ENCODE results near the gene FOXP4.

The FOXP4 gene

GRCh38 chr6:41634657-41635056 is 88.5 kb downstream of the FOXP4 start:
- DNase-seq: no peak

DNA sequence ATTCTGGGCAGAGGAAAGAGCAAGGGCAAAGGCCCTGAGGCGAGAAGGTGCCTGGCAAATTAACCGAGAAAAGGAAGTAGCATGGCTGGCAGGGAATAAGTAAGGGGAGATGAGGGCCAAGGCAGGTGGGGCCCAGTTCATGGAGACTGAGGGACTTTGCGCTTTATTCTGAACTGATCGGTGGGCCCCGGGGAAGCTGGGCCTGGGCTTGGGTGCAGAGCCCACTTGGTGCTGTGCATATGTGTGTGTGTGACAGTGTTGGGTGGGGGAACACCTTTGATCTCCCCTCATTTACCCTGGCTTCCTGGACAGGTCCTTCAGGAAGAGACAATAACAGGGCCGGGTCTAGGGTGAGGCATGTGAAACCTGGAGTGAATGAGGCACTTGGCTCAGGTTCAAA is 89.2 kb downstream of the FOXP4 start:
- DNase-seq: no peak

DNA sequence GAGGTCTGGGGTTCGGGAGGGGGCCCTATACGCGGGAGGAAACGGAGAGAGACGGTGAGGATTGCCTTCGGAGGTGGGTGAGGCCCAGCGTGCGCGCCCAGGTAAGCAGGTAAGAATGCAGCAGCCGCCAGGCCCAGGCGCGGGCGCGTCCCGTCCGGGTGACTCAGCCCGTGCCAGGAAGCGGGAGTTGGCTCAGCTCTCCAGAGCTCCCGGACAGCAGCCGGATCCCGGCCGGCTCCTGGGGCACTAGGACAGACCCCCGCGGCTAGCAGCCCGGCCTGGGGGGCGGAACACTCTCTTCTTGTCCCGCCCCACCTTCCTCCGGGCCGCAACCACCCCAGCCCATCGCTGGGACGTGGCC is 90.6 kb downstream of the FOXP4 start:
- DNase-seq: no peak

DNA sequence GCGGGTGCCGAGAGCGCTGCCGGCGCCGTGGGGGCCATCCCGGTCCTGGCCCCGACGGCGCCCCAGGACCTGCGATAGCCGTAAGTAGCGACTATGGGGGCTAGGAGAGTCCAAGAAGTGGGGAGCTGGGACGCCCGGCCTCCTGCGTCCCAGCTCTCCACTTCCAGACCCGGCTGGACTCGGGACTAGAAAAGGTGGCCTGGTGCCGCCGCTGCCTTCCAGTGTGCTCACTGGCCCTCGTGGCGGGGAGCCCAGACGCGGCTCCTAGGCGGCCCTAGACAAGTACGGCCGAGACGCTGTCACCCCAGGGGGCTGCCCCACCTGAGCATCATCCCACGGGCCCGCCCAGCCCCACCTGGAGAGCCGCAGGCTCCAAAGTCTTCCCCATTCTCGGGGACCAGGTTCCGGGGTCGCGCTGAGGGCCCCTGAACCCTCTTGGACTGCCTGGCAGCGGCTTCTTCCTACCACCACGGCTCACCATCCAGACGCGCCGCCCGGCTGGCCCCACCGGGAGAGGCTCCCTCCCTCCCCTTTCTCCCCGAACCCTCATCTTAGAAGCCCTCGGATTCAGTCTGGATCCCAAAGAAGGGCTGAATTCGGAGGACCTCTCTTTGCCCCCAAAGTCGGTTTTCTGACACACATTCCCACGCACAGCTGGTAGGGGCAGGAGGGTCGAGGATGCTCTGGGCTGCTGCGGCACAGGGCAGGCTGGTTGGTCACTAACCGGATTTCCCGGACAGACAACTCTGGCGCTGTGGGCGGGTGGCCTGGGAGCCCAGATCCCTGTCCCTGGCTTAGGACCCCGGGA is 91.2 kb downstream of the FOXP4 start:
- DNase-seq: no peak

DNA sequence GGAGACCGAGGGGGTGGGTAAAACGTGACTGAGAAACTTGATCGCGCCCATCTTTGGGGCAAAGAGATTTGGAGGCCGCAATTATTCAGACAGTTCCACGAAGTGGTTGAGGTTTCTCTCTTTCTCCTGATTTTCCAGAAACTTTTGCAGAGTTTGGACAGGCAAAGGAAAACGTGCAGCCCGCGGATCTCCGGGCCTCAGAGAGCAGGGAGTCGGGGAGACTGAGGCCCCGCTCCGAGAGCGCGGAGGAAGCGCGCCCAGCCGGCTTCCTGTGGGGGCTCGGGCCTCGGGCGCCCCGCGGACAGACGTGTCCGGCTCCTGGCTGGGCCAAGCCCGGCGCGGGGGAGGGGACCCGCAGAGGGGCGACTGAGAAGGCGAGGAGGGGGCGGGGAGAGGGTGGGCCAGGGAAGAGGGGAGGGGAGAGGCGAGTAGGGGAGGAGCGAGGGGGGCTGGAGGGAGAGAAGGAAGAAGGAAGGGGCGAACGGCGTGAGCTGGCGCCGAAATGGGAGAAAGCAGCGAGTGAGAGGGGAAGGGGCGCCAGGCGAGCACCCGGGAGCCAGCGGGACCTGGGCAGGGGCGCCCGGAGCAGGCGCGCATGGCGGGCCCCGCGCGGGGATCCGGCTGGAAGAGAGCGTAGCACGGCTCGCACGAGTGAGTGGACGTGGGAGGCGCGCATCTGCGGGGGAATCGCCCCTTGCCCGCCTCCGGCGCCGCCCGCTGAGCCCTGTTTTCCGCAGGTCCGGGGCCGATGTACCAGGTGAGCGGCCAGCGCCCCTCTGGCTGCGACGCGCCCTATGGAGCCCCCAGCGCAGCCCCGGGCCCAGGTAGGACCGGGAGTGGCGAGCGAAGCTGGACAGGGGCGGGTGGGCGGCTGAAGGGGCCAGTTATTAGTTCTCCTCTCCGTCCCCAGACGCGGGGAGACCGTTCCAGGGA is 92.1 kb downstream of the FOXP4 start, which contains the start of gene MDFI:
MDFI (plus strand) TSS at position 467 of the 933 bp plus-strand sequence; CDS start at position 749, 282 bp downstream.
- no peak for DNase-seq

DNA sequence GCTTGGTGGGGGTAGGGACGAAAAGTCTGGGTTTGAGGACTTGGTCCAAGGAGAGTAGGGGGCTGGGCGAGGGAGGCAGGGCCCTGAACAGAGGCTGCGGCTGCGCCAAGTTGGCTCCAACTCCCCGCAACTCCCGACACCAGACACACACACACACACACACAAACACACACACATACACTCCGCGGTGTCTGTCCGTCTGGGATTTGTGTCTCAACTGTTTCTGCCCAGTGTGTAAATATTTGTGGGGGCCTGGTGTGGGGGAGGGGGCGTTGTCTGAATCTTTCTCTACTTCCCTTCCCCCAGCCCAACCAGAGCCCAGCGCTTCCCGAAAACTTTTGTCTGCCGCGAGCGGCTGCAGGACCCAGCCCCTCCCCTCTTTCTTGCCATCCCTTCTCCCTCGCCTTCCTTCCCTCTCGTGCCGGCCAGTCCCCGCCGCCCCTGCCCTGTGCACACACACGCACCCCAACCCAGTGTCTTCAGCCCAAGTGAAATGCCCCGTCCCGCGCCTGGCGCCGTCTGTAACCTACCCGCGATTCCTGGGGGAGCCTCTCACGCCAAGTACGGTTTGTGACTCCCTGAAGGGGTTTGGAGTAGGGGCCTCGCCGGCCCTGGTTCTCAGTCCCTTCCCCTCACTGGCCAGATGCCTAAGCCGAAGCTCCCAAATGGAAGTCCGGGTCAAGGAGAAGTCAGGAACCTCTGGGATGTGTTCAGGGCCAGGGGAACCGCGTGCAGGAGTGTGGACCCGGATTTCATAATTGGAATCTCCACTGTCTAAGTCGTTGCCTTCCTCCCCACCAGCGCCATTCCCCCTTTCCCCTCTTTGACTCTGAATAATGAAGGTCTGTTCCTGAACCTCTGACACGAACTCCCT is 93.0 kb downstream of the FOXP4 start:
- no peak for DNase-seq

GRCh38 chr6:41639809-41640371 is 93.7 kb downstream of the FOXP4 start:
- DNase-seq: no peak

DNA sequence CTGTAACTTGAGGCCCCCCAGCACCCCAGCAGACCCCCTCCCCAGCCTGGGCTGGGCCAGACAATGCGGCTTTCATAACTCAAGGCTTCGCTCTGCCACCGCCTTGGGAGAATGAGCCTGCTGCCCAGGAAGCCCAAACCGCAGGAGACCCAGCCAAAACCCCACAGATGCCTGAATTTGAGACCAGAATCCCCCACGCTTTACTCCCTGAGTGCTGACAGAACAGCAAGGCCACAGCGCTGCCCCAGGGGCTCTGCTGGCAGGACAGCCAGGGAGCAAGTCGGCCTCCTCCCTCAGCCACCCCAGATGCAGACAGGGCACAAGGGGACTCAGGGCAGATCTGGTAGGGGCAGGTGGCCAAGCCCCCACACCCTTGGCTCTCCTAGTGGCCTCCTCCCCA is 94.2 kb downstream of the FOXP4 start:
- DNase-seq: no peak

GRCh38 chr6:41641352-41641925 is 95.3 kb downstream of the FOXP4 start:
- DNase-seq: no peak

GRCh38 chr6:41642090-41642959 is 96.1 kb downstream of the FOXP4 start:
- DNase-seq: no peak

GRCh38 chr6:41642960-41643898 is 97.0 kb downstream of the FOXP4 start:
- no peak for DNase-seq

DNA sequence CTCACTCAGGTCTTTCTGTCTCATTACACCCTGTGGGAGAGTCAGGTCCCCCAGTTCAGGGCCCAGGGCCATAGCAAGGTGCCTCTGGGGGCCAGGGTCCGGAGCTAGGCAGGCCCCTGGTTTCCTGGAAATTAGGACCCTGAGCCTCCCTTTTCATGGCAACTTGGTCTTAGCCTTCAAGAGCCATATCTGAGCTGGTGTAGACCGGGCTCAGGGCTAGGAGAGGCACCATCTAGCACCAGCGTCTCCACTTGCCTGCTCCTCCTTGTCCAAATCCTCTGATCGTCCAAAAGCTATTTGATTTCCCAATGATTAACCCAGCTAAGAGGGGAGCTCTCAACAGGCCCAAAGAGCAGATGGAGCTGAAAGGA is 97.7 kb downstream of the FOXP4 start:
- no peak for DNase-seq

DNA sequence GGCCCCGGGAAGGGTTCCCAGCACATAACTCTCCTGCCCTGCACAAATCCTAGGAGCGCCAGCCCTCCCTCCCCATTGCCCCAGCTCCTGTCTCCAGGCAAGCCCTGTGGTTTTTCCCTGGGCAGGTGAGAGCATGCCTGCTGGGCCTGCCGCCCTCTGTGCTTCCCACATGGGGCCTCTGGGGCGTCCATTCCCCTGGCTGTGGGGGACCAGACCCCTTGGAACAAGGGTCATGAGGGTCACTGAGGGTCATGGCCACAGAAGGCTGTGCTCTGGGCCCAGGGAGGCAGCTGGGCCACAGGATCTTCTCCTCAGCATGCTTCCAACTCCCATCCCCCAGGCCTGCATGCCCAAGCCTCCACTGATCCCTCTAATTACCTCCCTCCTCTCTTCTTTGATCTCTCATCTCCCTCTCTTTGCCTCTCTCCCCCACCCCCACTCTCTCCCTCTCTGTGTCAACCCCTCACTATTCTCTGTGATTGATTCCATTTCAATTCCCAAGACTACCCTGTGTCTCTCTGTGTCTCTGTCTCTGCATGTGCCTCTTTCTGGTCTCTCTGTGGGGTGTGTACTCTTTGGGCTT is 98.2 kb downstream of the FOXP4 start:
- no peak for DNase-seq

- DNase-seq: no peak
Observed at GRCh38 chr6:41645007-41645618, 98.9 kb downstream of the FOXP4 start.

- no peak for DNase-seq
Observed at GRCh38 chr6:41646026-41646795, 100.0 kb downstream of the FOXP4 start.

DNA sequence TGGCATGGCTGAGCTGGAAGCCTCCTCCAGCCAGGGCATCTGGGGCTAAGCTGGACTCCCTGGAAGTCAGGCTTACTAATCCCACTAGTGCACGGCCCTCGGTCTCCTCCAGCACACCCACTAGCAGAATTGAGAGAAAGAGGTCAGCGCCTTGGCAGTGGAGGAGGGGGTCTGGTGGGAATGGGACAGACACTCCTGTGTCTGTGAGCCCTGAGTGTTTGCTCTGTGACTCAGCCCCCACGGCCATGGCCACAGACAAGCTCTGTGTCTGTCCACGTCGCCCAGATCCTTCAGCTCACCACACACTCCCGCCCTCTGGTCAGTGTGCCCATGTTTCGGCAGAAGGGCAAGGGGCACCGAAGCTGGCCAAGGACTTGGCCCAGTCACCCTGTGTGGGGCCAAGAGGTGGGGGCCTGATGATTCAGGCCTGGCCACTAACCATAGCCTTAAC is 100.9 kb downstream of the FOXP4 start:
- DNase-seq: no peak

DNA sequence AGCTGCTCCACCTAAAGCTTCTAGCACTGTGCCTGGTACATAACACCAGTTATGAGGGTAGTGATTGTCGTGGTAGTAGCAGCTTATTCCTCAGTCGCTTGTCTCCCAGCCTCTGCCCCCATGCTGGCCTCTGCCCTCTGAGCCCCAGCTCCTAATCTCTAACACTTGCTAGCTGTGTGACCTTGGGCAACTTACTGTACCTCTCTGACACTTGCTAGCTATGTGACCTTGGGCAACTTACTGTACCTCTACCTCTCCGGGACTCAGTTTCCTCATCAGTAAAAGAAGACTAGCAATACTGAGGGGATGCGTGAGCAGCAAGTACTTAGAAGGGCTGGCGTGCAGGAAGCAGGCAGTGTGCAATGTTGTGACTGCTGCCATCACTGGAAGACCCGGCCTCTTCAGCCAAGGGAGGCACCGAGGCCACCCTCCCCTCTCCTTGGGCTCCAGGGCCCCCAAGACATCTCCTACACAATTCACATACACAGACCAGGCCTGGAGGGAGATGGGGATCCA is 101.9 kb downstream of the FOXP4 start:
- no peak for DNase-seq

GRCh38 chr6:41648921-41649320 is 102.7 kb downstream of the FOXP4 start:
- no peak for DNase-seq

Data from T-helper 1 cell (primary cell).